ENCODE measurements around the gene PRKD2. TPM values are rescaled to one million over a fixed set of nuclear protein-coding genes. Genes with fewer than 3 reads are reported as not detected.
"Not testable (repeated sequence)": the region's sequence is repeated elsewhere in the genome, so short reads cannot be mapped to it uniquely, and the experiment has no call there.

Gene PRKD2
- total RNA-seq, 1 donor from 2014 or later: 158 TPM

GRCh38 chr19:46635920-46636761 lies 80.8 kb downstream of the PRKD2 start, which contains the start of gene GNG8:
Gene GNG8 (minus strand): TSS chr19:46636202. CDS start chr19:46634682, 1,520 bp downstream.
- intact Hi-C loops (cut with micrococcal nuclease): loop anchor here (2.0 kb wide), 1 partner anchor 19 kb away; no protein-coding TSS in a partner anchor

GRCh38 chr19:46634656-46635218 lies 82.2 kb downstream of the PRKD2 start:
- intact Hi-C loops (cut with micrococcal nuclease): loop anchor here (1.0 to 2.0 kb wide), 3 partner anchors 18 to 34 kb away; partner anchors contain the start of gene DACT3

GRCh38 chr19:46634045-46634655 lies 82.8 kb downstream of the PRKD2 start:
- intact Hi-C loops (cut with micrococcal nuclease): loop anchor here (1.0 to 2.0 kb wide), 3 partner anchors 17 to 34 kb away; partner anchors contain the start of gene DACT3

- intact Hi-C loops (cut with micrococcal nuclease): no loop called here
Observed at GRCh38 chr19:46633130-46633529, 83.8 kb downstream of the PRKD2 start.

GRCh38 chr19:46631481-46631880 lies 85.4 kb downstream of the PRKD2 start:
- intact Hi-C loops (cut with micrococcal nuclease): no loop called here

GRCh38 chr19:46630586-46631205 lies 86.2 kb downstream of the PRKD2 start:
- intact Hi-C loops (cut with micrococcal nuclease): no loop called here

GRCh38 chr19:46629546-46630025 lies 87.3 kb downstream of the PRKD2 start:
- intact Hi-C loops (cut with micrococcal nuclease): no loop called here

- intact Hi-C loops (cut with micrococcal nuclease): not testable (repeated sequence)
Observed at GRCh38 chr19:46628970-46629369, 87.9 kb downstream of the PRKD2 start.

- intact Hi-C loops (cut with micrococcal nuclease): no loop called here
Observed at GRCh38 chr19:46626446-46626845, 90.5 kb downstream of the PRKD2 start.

- intact Hi-C loops (cut with micrococcal nuclease): no loop called here
Observed at GRCh38 chr19:46625731-46626130, 91.2 kb downstream of the PRKD2 start.

GRCh38 chr19:46624958-46625661 lies 91.8 kb downstream of the PRKD2 start, which contains the start of gene PTGIR:
Gene PTGIR (minus strand): TSS chr19:46625089. CDS start chr19:46624225, 864 bp downstream.
- intact Hi-C loops (cut with micrococcal nuclease): no loop called here

Other genes starting within 250 kb of the PRKD2 start
- not detected in 2 replicates for gene PNMA8A, start 245.6 kb downstream of the PRKD2 start, total RNA-seq
- gene PNMA8B, start 221.2 kb downstream of the PRKD2 start, total RNA-seq: not detected in 2 replicates
- 523 and 533 TPM in 2 replicates for gene CALM3, start 115.8 kb downstream of the PRKD2 start, total RNA-seq
- 26.9 and 29.1 TPM in 2 replicates for gene PTGIR, start 92.0 kb downstream of the PRKD2 start, total RNA-seq
- 2.9 and 4.6 TPM in 2 replicates for gene GNG8, start 80.9 kb downstream of the PRKD2 start, total RNA-seq
- 0.34 and 0.55 TPM in 2 replicates for gene DACT3, start 55.9 kb downstream of the PRKD2 start, total RNA-seq
- gene FKRP, start 28.9 kb upstream of the PRKD2 start, total RNA-seq: 19.5 and 20.6 TPM in 2 replicates
- gene STRN4, start 29.3 kb upstream of the PRKD2 start, total RNA-seq: 87.1 and 88.5 TPM in 2 replicates
- gene SLC1A5, start 71.5 kb upstream of the PRKD2 start, total RNA-seq: 128 and 131 TPM in 2 replicates
- gene AP2S1, start 133.7 kb upstream of the PRKD2 start, total RNA-seq: 114 and 120 TPM in 2 replicates
- 28.2 and 29.9 TPM in 2 replicates for gene ARHGAP35, start 143.9 kb upstream of the PRKD2 start, total RNA-seq

Data from T-helper 2 cell treated with Interferon-gamma antibody and Interleukin-4, amounts not matched to agents 100 ng/mL and 5 ng/mL, for 36 hours (primary cell).